AG10803 (cell line): ENCODE data around the gene NDRG2.
"Not testable (repeated sequence)": the region's sequence is repeated elsewhere in the genome, so short reads cannot be mapped to it uniquely, and the experiment has no call there.

ENCODE experiments used
- DNase-seq: peaks from one replicate; pipeline ENCODE4 v3.0.0; 2010; ENCODE audit warnings: low read depth
- H3K4me3 ChIP-seq: 2 replicates; pipeline ENCODE4 v1.5.1; 2011; ENCODE audit warnings: mild to moderate bottlenecking, low read length, control low read depth
- TF ChIP-seq, protein P1 (sequence below): conservative IDR thresholded peaks from 2 replicates; pipeline ENCODE4 v1.5.1; 2011; ENCODE audit warnings: mild to moderate bottlenecking, low read length, control low read depth, inconsistent platforms

The NDRG2 gene

GRCh38 chr14:20989787-20990600 is 34.9 kb downstream of the NDRG2 start, which contains the start of gene METTL17:
METTL17 (plus strand) TSS chr14:20989980; CDS start chr14:20990003, 23 bp downstream.
- H3K4me3 ChIP-seq, result peak within 1 kb of the TSS; percentile 92
- TF ChIP-seq, protein P1, sequence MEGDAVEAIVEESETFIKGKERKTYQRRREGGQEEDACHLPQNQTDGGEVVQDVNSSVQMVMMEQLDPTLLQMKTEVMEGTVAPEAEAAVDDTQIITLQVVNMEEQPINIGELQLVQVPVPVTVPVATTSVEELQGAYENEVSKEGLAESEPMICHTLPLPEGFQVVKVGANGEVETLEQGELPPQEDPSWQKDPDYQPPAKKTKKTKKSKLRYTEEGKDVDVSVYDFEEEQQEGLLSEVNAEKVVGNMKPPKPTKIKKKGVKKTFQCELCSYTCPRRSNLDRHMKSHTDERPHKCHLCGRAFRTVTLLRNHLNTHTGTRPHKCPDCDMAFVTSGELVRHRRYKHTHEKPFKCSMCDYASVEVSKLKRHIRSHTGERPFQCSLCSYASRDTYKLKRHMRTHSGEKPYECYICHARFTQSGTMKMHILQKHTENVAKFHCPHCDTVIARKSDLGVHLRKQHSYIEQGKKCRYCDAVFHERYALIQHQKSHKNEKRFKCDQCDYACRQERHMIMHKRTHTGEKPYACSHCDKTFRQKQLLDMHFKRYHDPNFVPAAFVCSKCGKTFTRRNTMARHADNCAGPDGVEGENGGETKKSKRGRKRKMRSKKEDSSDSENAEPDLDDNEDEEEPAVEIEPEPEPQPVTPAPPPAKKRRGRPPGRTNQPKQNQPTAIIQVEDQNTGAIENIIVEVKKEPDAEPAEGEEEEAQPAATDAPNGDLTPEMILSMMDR, result peak; percentile 40
- peak; percentile 98 for DNase-seq

DNA sequence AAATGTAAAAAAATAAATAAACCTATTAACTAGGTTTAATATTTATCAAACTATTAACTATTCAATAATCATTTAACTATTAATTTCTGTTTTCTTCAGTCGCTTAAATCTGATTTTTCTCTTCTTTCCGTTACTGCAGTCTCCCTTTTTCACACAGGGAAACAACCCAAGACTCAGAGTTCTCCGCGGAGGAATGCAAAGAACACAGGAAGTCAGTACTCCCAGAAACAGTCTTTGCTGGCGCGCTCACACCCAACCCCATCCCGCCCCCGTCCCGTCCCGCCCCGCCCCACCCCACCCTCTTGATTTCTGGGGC is 35.4 kb downstream of the NDRG2 start:
- DNase-seq, result no peak
- TF ChIP-seq, protein P1, result no peak
- peak overlapping the region; percentile 92 for H3K4me3 ChIP-seq

DNA sequence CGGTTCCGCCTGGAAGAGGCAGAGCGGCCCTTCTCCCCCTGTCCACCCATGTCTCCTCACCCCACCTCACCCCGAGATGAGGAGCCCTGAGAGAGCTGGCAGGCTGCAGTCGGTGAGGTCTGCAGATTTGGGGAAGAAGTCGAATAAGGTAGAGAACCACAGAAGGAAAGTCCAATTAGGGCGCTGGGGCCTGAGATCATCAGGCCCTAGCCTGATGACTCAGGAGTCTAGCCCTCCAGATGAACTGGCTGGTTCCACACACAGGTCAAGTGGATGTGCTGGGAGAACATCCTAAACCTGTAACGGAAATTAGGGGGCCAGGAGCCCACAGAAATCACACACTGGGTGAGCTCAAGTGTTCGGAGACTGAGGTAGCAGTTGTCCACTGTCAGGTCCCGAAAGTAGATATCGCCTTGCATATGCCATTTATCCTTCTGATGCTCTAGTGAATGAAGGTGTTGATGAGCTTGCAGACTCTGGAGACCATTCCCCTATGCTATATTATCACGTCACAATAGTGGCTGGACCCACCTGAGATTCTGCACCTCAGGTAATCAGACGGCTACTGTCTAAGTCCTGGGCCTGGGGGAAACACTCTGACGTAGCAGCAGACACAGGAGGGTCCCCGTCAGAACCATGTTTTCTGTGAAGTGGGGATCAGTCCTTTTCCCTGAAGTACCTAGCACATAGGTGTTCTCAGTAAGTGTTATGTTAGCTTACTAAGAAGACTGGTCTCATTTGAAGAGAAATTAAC is 36.0 kb downstream of the NDRG2 start:
- DNase-seq, result no peak
- TF ChIP-seq, protein P1, result no peak

DNA sequence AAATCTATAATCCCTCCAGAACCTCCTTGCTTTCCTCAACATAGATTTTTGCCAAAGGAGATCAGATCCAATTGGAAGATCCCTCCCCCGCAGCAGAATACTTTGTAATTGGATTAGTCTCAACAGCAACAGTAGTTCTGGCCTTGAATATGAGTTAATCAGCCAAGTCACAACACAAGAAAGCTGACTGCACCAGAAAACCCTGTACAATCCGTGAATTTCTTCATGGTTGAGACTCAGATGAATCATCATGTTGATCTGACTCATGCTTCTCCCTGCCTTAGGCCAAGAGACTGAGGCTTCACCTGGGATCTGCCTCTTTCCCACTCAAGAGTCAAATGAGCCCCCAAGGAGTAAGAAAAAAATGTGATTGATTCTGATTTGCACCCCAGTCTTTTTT is 38.0 kb downstream of the NDRG2 start:
- H3K4me3 ChIP-seq, result no peak overlapping the region
- DNase-seq, result peak; percentile 95
- TF ChIP-seq, protein P1, result no peak

More for the DNA sequence above, 36.0 kb downstream of the NDRG2 start:
- H3K4me3 ChIP-seq, result peak overlapping the region; percentile 35

GRCh38 chr14:20985650-20986049 is 39.2 kb downstream of the NDRG2 start:
- not testable (repeated sequence) for DNase-seq, H3K4me3 ChIP-seq

DNA sequence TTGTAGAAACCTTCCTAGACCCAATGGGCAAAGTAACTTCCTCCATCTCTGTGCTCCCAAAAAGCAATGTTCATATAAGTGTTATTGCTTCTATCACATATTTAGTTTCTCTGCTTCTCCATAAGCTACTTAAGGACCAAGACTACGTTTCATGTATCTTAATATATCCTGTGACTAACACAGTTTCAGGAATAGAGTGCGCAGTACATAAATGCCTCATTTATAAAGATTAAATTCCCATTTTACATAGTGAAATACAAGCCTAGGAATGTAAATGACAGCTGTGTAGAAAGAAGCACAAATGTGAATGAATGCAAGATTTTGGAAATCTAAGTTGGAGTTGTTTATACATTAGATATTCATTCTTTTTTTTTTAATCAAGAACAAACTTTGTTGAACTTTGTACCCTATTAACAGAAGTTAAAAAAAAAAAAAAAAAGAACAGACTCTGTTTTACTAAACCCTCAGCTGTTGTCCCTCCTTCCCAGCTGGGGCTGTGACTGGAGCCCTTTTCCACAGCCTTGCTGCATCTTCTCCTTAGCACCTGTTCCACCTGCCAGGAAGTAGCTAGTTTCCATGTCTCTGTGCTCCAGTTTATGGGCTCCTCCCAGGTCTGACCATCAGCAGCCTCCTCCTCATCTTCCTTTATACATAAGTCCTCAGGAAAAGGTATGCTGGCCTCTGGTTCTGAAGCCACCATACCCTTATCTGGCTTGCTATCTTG is 42.1 kb downstream of the NDRG2 start:
- TF ChIP-seq, protein P1, result no peak
- no peak overlapping the region for H3K4me3 ChIP-seq
- no peak for DNase-seq

- H3K4me3 ChIP-seq, result no peak overlapping the region
- TF ChIP-seq, protein P1, result no peak
- no peak for DNase-seq
Observed at GRCh38 chr14:20980906-20981305, 44.0 kb downstream of the NDRG2 start.
